ENCODE measurements around the gene HYDIN.

HYDIN gene

GRCh38 chr16:70760221-70760620 is 470.3 kb downstream of the HYDIN start:
- no peak for TF ChIP-seq CTCF (IDR thresholded peaks at IDR 0.05; ENCODE audit: low read depth, low read length)
- no peak for DNase-seq (ENCODE audit: low read depth in 2 of 2)
- no peak overlapping the region for H3K4me3 ChIP-seq (replicated peaks in 1 of 2; ENCODE audit: low read depth in 2 of 2, low read length in 2 of 2)

- DNase-seq (ENCODE audit: low read depth in 2 of 2), result no peak
- no peak overlapping the region for H3K4me3 ChIP-seq (replicated peaks in 1 of 2; ENCODE audit: low read depth in 2 of 2, low read length in 2 of 2)
- no peak for TF ChIP-seq CTCF (IDR thresholded peaks at IDR 0.05; ENCODE audit: low read depth, low read length)
Measured at GRCh38 chr16:70759666-70760065, 470.9 kb downstream of the HYDIN start.

- H3K4me3 ChIP-seq (replicated peaks in 1 of 2; ENCODE audit: low read depth in 2 of 2, low read length in 2 of 2), result no peak overlapping the region
- TF ChIP-seq CTCF (IDR thresholded peaks at IDR 0.05; ENCODE audit: low read depth, low read length), result no peak
- DNase-seq (ENCODE audit: low read depth in 2 of 2), result no peak
Measured at GRCh38 chr16:70758786-70759185, 471.7 kb downstream of the HYDIN start.

Data from cardiac fibroblast (primary cell).